COLO668 (cell line): ENCODE measurements around the gene WDR7.
"Not testable (repeated sequence)": the region's sequence is repeated elsewhere in the genome, so short reads cannot be mapped to it uniquely, and the experiment has no call there.

ENCODE experiments used
- DNase-seq: peaks from one replicate; lab custom pipeline; 2025; ENCODE audit not compliant: unreplicated experiment; lab: John Stamatoyannopoulos, UW

WDR7 gene

GRCh38 chr18:56652802-56653201, 1.6 kb downstream of the WDR7 start:
- no peak for DNase-seq

- DNase-seq, result not testable (repeated sequence)
Observed at GRCh38 chr18:56654280-56654679, 3.1 kb downstream of the WDR7 start.

- no peak for DNase-seq
Observed at GRCh38 chr18:56658261-56658660, 7.1 kb downstream of the WDR7 start.

GRCh38 chr18:56659111-56659510, 8.0 kb downstream of the WDR7 start:
- DNase-seq, result no peak

GRCh38 chr18:56660655-56661054, 9.5 kb downstream of the WDR7 start:
- no peak for DNase-seq

- no peak for DNase-seq
Observed at GRCh38 chr18:56661360-56662062, 10.4 kb downstream of the WDR7 start.

GRCh38 chr18:56662063-56662408, 10.9 kb downstream of the WDR7 start:
- DNase-seq, result no peak

- DNase-seq, result no peak
Observed at GRCh38 chr18:56662502-56662901, 11.3 kb downstream of the WDR7 start.

GRCh38 chr18:56662902-56663301, 11.7 kb downstream of the WDR7 start:
- DNase-seq, result no peak

GRCh38 chr18:56672391-56672790, 21.2 kb downstream of the WDR7 start:
- DNase-seq, result no peak

- no peak for DNase-seq
Observed at GRCh38 chr18:56672981-56673380, 21.8 kb downstream of the WDR7 start.

- no peak for DNase-seq
Observed at GRCh38 chr18:56676639-56677038, 25.5 kb downstream of the WDR7 start.

- DNase-seq, result no peak
Observed at GRCh38 chr18:56678836-56679565, 27.8 kb downstream of the WDR7 start.

GRCh38 chr18:56684277-56684676, 33.1 kb downstream of the WDR7 start:
- DNase-seq, result no peak

- no peak for DNase-seq
Observed at GRCh38 chr18:56691530-56691929, 40.4 kb downstream of the WDR7 start.

GRCh38 chr18:56696966-56697365, 45.8 kb downstream of the WDR7 start:
- DNase-seq, result no peak

GRCh38 chr18:56702946-56703345, 51.8 kb downstream of the WDR7 start:
- DNase-seq, result peak; percentile 16

GRCh38 chr18:56709463-56709862, 58.3 kb downstream of the WDR7 start:
- no peak for DNase-seq

GRCh38 chr18:56711708-56712445, 60.7 kb downstream of the WDR7 start:
- DNase-seq, result no peak

GRCh38 chr18:56712761-56713160, 61.6 kb downstream of the WDR7 start:
- no peak for DNase-seq

GRCh38 chr18:56715121-56715520, 64.0 kb downstream of the WDR7 start:
- no peak for DNase-seq

GRCh38 chr18:56716692-56717146, 65.6 kb downstream of the WDR7 start:
- DNase-seq, result no peak
